GM19467 (cell line): Measurements from ENCODE around the gene OSBPL8.
"Not testable (repeated sequence)": the region's sequence is repeated elsewhere in the genome, so short reads cannot be mapped to it uniquely, and the experiment has no call there.

Experiments used
- ATAC-seq: cut with Tn5 transposase; IDR thresholded peaks from one replicate; pipeline ENCODE4 v1.9.1; 2021; ENCODE audit warnings: mild to moderate bottlenecking, moderate library complexity; ENCODE audit not compliant: unreplicated experiment

The OSBPL8 gene

GRCh38 chr12:76375939-76376338, 183.6 kb downstream of the OSBPL8 start:
- no peak for ATAC-seq

- ATAC-seq = no peak
Measured at GRCh38 chr12:76375470-76375869, 184.1 kb downstream of the OSBPL8 start.

DNA sequence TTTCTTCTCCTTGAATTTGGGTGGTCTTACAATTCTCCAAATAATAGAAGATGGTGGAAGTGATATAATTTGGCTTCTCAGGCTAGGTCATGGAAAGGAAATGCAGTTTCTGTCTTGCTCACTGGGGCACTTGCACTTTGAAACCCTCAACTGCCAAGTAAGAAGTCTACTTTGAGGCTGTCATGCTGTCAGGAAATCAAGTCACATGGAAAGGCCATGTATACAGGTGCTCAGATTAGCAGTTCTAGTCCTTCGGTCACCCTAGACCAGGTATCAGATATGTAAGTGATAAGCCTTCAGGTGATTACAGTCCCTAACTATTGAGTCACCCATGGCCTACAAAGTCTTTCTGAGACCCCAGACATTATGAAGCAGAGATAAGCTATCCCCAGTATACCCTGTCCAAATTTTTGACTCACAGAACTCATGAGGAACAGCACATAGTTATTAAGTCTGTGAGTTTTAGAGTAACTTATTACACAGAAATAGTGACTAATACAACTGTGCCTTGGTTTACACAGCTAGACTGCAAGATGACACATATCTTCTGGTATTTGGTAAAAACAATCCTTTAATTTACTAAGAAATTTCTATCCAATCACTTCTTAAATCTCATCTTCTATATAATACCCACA, 185.1 kb downstream of the OSBPL8 start:
- no peak for ATAC-seq

DNA sequence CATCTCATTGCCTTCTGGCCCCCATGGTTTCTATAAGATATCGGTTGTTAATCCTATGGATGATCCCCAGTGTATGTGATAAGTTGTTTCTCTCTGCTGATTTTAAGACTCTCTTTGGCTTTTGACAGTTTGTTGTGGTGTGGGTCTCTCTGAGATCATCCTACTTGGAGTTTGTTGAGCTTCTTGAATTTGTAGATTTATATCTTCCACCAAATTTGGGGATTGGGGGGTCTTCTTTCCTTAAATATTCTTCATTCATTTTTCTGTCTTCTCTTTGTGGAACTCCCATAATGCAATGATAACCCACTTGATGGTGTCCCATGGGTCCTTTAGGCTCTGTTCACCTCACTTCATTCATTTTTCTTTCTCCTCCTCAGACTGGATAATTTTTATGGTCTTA, 191.3 kb downstream of the OSBPL8 start:
- no peak for ATAC-seq

GRCh38 chr12:76366163-76366562, 193.4 kb downstream of the OSBPL8 start:
- no peak for ATAC-seq

GRCh38 chr12:76364131-76364530, 195.4 kb downstream of the OSBPL8 start:
- ATAC-seq = not testable (repeated sequence)

DNA sequence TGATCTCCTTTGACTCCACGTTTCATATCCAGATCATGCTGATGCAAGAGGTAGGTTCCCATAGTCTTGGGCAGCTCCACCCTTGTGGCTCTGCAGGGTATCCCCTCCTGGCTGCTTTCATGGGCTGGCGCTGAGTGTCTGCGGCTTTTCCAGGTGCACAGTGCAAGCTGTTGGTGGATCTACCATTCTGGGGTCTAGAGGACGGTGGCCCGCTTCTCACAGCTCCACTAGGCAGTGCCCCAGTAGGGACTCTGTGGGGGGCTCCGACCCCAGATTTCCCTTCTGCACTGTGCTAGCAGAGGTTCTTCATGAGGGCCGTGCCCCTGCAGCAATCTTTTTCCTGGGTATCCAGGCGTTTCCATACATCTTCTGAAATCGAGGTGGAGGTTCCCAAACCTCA, 199.3 kb downstream of the OSBPL8 start:
- ATAC-seq = no peak

DNA sequence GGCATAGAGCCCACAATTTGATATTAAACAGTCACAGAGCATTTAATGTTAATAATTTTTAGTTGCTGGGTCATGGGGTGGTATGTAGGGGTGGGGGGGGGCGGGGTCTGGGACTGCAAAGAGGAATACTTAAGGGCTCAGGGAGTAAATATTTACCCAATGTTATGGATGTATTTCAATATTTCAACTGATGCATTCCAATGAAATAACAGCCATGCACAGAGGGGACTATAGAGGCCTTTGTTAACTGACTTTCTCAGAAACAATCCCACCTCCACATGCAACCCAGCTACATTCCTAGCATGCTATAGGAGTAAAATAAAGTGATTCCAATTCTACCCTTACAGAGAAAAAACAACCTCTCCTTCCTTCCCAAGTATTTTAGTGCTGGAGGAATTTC, 203.5 kb downstream of the OSBPL8 start:
- ATAC-seq = no peak

DNA sequence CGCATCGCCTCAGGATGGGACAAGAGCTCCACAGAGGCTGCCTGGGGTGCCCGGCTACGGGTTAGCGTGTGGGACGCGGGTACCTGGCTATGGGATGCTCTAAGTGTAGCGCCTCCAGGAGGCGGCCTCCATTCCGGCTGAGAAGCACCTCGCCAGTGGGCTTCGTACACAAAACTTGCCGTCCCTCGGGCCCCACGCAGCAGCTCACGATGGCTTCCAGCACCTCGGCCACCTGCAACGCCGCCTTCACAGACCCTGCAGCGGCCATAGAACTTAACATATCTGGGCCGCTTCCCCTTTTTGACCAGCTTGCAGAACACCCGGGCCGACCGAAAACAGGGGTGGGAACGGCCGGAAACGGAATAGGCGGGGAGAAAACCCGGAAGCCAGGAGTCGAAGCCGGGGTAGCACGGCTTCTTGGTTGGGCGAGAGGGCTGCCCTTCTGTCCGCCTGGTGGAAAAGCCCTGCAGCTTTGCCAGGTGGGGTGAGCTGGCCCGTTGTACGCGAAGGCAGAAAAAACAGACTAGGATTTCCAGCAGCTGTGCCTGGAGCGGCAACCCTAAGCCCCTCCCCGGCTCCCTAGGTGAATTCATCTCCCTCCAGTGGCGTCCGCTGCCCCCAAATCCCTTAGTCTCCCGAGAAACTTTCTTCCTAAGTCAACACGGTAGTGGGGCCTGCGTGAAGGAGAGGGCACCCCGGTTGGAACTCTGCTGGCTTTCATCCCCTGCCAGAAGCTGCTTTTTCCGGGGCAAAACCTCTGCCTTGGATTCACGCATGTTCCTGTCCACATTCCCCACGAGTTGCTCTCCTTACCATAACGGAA, 211.3 kb downstream of the OSBPL8 start, which contains the start of gene BBS10:
BBS10 (minus strand) TSS at position 337 of the 823 bp plus-strand sequence; CDS start at position 280, 57 bp downstream.
- ATAC-seq = peak; percentile 99

- ATAC-seq = peak; percentile 21
Measured at GRCh38 chr12:76346798-76347420, 212.7 kb downstream of the OSBPL8 start.

DNA sequence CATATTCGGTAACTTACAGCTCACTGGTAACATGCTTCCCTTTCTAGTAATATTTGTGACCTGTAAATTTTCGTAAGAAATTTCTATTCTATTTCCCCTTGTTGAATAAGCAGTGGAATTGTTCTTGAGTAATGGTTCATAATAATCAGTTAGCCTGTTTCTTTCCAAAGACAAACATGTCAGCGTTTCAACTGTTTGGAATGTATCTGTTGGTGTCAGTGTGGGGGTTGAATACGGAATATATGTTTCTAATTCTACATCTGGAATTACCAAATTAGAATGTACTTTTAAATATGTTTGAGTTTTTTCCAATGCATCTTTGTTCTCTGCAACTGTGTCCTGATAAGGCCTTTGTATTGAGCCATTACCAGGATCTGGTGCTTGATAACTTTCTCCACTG, 213.3 kb downstream of the OSBPL8 start:
- ATAC-seq = no peak

DNA sequence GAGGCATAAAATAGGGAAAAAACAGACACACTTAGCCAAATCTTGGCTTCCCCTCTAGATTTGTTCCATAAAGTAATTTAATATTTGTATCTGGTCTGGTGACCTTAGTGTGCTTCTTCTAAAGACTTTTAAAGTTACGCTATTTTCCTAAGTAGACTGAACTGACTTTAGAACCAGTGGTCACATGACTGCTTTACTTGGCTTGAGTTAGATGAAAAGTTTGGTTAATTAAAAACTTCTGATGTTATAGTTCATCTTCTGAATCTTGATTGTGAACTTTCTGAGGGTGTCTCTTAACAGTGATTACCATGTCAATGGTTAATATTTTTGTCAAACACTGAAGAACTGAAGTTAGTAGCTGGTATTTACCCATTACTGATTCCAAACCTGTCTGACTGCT, 214.0 kb downstream of the OSBPL8 start:
- ATAC-seq = no peak

DNA sequence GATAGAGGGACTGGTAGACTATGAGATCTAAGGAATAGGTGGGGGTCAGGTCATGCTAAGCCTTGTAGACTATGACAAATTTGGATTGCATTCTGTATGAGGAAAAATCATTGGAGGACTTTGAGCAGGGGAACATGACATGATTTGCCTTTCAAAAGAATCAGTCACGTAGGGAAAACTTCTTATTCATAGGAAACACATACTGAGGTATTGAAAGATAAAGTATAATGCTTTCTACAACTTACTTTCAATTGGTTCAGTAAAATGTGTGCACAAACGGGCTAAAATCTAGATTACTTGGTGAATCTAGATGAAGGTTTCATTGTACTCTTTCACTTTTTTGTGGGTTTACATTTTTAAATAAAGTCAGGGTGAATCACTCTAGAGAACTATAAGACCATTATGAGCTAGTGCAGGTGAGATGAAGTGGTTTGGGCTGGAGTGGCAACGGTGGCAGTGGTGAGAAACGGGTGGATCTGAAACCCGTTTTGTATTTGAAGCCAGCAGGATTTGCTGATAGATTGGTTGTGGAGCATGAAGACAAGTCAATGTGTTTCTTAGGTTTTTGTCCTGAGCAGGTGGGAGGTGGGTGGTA, 218.0 kb downstream of the OSBPL8 start:
- no peak for ATAC-seq

GRCh38 chr12:76340680-76341435, 218.7 kb downstream of the OSBPL8 start:
- ATAC-seq = no peak

GRCh38 chr12:76337583-76337982, 222.0 kb downstream of the OSBPL8 start:
- ATAC-seq = no peak

DNA sequence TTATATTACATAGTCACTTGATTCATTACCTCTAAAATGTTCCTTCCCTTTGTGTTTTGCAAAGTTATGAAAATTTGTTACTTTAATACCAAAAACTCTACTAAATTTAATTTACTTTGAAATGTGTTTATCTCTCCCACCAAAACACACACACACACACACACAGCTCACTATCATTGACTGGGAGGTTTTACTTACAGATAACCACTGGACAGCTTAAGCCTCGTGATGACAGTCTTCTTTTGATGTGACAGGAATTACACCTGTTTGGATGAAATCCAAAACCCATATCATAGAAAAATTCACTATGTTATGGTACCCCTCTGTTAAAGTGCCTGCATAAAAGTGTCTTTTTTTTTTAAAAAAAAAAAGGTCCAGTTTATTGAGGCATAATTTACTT, 227.0 kb downstream of the OSBPL8 start:
- no peak for ATAC-seq

GRCh38 chr12:76329606-76330005, 230.0 kb downstream of the OSBPL8 start:
- no peak for ATAC-seq

DNA sequence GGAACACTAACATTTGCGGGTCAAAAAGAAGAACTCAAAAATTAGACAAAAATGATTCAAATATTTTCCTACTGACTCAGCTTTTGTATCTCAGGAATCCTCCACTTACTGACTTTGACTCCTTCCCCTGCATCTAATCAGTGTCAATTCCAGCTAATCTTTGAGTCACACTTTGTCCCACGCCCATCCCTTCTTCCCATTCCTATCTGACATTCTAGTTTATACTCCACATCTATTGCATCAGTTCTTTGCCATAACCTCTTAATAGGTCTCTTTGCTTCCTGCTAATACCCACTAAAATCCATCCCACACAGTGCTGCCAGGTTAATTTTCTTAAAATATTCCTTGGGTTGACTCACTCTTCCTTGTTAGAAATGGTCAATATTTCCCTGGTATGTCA, 230.4 kb downstream of the OSBPL8 start:
- no peak for ATAC-seq

- not testable (repeated sequence) for ATAC-seq
Measured at GRCh38 chr12:76319595-76320319, 239.8 kb downstream of the OSBPL8 start.
